Sigmoid colon (tissue), 4 donors: ENCODE results near the gene AHI1.

Source experiments
- POLR2AphosphoS5 ChIP-seq, 4 donors: sonication (generic); formaldehyde crosslinking; IDR thresholded peaks; one replicate each; pipeline ENCODE4 v1.6.1; 2017; ENCODE audit warnings: antibody characterized with exemption in 4 of 4
- TF ChIP-seq, protein P1 (sequence below), 4 experiments: fragments of 450-650 bp in 3 of 4; fragments of 200-600 bp in 1 of 4; IDR thresholded peaks; one replicate each; pipeline ENCODE4 v1.5.1; 2016 to 2019; ENCODE audit warnings: antibody characterized with exemption in 4 of 4, mild to moderate bottlenecking in 3 of 4, moderate library complexity in 2 of 4

DNA sequence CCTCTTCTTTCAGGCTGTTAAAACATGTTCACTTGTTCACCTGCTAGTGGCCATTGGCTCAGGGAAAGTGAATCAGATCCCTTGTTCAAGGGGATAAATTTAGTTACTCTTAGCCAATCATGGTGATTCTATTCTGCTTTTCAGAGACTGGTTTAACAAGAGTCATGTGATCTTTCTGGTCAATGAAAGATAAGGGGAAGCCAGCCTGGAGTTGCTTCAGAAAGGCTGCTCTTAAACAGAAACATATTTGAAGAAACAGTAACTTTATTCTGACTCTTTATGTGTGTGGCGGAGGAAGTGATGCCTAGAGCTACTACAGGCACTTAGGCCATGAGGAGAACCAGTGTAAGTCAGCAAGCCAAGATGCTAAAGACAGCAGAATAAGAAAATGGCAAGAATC is 28.1 kb upstream of the AHI1 start:
- TF ChIP-seq, protein P1, sequence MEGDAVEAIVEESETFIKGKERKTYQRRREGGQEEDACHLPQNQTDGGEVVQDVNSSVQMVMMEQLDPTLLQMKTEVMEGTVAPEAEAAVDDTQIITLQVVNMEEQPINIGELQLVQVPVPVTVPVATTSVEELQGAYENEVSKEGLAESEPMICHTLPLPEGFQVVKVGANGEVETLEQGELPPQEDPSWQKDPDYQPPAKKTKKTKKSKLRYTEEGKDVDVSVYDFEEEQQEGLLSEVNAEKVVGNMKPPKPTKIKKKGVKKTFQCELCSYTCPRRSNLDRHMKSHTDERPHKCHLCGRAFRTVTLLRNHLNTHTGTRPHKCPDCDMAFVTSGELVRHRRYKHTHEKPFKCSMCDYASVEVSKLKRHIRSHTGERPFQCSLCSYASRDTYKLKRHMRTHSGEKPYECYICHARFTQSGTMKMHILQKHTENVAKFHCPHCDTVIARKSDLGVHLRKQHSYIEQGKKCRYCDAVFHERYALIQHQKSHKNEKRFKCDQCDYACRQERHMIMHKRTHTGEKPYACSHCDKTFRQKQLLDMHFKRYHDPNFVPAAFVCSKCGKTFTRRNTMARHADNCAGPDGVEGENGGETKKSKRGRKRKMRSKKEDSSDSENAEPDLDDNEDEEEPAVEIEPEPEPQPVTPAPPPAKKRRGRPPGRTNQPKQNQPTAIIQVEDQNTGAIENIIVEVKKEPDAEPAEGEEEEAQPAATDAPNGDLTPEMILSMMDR (IDR thresholded peaks at IDR 0.05) = no peak
- no peak for TF ChIP-seq POLR2AphosphoS5 (IDR thresholded peaks at IDR 0.05)
